SK-N-MC (cell line): ENCODE results near the gene IBSP.

ENCODE experiments used
- EZH2 ChIP-seq: fragments of 200-600 bp; sonication (generic); IDR thresholded peaks from one replicate; pipeline ENCODE4 v1.6.1; 2017; ENCODE audit warnings: antibody characterized with exemption
- FOXP2 ChIP-seq: optimal IDR thresholded peaks from 2 replicates; pipeline ENCODE3; 2011; ENCODE audit warnings: mild to moderate bottlenecking, moderate library complexity; ENCODE audit not compliant: insufficient read depth; ENCODE audit errors: extremely low read length, control extremely low read depth
- POLR2AphosphoS5 ChIP-seq: IDR thresholded peaks from 2 replicates; pipeline ENCODE4 v1.6.1; 2012; ENCODE audit warnings: mild to moderate bottlenecking, low read depth, low read length, borderline replicate concordance

DNA sequence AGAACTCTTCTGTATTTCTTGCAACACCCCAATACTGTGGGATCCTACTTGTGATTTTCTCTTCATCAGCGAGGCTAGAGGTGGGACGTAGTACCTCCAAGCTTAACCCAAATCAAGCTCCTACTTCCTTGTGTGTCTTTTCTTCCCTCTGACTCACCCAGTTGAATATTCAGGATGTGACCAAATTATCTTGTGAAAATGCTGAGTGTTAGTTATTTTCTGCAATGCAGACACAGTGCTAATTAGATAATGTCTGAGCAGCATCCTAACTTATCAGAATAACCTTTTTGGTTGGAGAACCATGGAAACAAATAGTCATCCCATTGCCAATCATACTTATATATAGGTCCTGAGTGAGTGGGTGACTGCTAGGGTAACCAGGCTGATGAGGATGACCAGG lies 35.8 kb downstream of the IBSP start:
- TF ChIP-seq EZH2 (no peak), POLR2AphosphoS5 (no peak), FOXP2 (no peak)
